ENCODE data around the gene ZNF217.
A peak's percentile ranks its signal among the peaks of the same experiment; 100 is the strongest.
"Not testable (repeated sequence)": the region's sequence is repeated elsewhere in the genome, so short reads cannot be mapped to it uniquely, and the experiment has no call there.

The ZNF217 gene

DNA sequence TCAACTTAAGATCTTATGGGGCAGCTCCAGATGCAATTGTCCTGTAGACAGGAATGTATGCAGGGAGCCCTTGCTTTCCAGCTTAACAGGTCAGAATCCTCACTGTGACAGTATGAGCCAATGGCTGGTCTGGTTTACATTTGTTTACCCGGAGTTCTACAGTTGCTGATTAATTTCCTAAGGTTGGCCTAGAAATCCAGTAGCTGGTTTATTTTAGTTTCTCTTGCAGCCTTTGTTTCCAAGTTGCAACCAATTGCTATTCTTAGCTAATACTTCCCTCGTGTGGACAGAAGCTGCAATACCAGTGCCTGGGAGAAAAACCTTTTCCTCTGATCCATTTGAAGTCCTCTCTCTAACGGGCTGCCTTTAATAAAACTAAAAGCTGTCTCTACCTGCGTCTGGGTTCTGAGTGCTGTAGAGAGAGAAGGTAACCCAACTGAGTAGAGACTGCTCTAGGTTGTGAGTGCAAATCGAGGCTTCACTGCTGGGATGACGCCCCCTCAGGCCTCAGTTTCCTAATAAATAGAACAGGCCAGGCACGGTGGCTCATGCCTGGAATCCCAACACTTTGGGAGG, 45.9 kb downstream of the ZNF217 start:
- TF ChIP-seq, protein P1, sequence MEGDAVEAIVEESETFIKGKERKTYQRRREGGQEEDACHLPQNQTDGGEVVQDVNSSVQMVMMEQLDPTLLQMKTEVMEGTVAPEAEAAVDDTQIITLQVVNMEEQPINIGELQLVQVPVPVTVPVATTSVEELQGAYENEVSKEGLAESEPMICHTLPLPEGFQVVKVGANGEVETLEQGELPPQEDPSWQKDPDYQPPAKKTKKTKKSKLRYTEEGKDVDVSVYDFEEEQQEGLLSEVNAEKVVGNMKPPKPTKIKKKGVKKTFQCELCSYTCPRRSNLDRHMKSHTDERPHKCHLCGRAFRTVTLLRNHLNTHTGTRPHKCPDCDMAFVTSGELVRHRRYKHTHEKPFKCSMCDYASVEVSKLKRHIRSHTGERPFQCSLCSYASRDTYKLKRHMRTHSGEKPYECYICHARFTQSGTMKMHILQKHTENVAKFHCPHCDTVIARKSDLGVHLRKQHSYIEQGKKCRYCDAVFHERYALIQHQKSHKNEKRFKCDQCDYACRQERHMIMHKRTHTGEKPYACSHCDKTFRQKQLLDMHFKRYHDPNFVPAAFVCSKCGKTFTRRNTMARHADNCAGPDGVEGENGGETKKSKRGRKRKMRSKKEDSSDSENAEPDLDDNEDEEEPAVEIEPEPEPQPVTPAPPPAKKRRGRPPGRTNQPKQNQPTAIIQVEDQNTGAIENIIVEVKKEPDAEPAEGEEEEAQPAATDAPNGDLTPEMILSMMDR (conservative IDR thresholded peaks at IDR 0.05; ENCODE audit: low read length): peak; percentile 95
- peak; percentile 74 for DNase-seq (ENCODE audit: low read depth)
- H3K4me3 ChIP-seq (ENCODE audit: low read length): no peak overlapping the region

- H3K4me3 ChIP-seq (ENCODE audit: low read length): no peak overlapping the region
- TF ChIP-seq, protein P1 (conservative IDR thresholded peaks at IDR 0.05; ENCODE audit: low read length): no peak
- DNase-seq (ENCODE audit: low read depth): no peak
These were observed 54.1 kb downstream of the ZNF217 start for GRCh38 chr20:53539516-53539915.

DNA sequence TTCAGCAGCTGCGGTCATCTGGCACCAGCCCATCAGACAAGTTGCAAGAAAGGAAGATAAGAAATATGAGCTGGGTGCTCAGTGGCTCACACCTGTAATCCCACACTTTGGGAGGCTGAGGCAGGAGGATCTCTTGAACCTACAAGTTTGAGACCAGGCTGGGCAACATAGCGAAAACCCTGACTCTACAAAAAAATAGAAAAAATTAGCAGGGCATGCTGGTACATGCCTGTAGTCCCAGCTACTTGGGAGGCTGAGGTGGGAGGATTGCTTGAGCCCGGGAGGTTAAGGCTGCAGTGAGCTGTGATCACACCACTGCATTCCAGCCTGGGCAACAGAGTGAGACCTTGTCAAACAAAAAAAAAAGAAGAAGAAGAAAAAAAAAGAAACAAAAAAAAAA, 57.3 kb downstream of the ZNF217 start:
- H3K4me3 ChIP-seq (ENCODE audit: low read length); DNase-seq (ENCODE audit: low read depth): not testable (repeated sequence)

DNA sequence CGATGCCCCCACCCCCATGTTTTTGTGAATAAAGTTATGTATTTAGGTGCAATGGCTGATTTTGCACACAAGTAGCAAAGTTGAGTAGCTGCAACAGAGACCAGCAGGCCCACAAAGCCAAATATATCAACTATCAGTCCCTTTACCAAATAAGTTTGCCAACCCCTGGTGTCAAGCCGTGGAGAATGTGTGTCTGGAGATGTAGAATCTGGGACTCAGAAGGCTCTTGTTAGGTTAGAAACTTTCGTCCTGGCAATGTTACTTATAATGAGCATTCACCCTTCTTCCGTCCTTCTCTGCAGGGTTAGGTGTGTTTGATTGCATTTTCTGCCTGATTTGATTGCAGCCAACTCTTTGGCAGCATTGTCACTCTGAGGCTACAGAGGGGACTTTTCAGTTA, 57.8 kb downstream of the ZNF217 start:
- DNase-seq (ENCODE audit: low read depth): no peak
- H3K4me3 ChIP-seq (ENCODE audit: low read length): no peak overlapping the region
- TF ChIP-seq, protein P1 (conservative IDR thresholded peaks at IDR 0.05; ENCODE audit: low read length): no peak

GRCh38 chr20:53534037-53534436, 59.6 kb downstream of the ZNF217 start:
- TF ChIP-seq, protein P1 (conservative IDR thresholded peaks at IDR 0.05; ENCODE audit: low read length): no peak
- H3K4me3 ChIP-seq (ENCODE audit: low read length): no peak overlapping the region
- no peak for DNase-seq (ENCODE audit: low read depth)

GRCh38 chr20:53533500-53533899, 60.1 kb downstream of the ZNF217 start:
- TF ChIP-seq, protein P1 (conservative IDR thresholded peaks at IDR 0.05; ENCODE audit: low read length): no peak
- no peak for DNase-seq (ENCODE audit: low read depth)
- no peak overlapping the region for H3K4me3 ChIP-seq (ENCODE audit: low read length)

DNA sequence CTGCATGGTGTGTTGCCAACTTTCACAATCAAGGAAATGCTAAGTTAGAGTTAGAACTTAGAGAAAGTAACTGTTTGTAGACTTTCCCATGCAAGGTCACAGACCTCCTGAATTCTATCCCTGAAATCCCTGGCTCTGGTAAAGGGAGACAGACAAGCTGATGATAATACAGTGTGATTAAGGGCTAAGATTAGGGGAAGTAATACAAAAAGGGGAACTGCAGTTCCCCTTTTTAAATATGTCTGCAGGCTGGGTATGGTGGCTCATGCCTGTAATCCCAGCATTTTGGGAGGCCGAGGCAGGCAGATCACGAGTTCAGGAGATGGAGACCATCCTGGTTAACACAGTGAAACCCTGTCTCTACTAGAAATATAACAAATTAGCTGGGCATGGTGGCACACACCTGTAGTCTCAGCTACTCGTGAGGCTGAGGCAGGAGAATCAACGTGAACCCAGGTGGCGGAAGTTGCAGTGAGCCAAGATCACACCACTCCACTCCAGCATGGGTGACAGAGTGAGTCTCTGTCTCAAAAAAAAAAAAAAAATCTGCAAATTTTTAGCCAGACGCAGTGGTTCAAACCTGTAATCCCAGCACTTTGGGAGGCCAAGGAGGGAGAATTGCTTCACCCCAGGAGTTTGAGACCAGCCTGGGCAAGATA, 60.9 kb downstream of the ZNF217 start:
- H3K4me3 ChIP-seq (ENCODE audit: low read length); DNase-seq (ENCODE audit: low read depth): not testable (repeated sequence)

DNA sequence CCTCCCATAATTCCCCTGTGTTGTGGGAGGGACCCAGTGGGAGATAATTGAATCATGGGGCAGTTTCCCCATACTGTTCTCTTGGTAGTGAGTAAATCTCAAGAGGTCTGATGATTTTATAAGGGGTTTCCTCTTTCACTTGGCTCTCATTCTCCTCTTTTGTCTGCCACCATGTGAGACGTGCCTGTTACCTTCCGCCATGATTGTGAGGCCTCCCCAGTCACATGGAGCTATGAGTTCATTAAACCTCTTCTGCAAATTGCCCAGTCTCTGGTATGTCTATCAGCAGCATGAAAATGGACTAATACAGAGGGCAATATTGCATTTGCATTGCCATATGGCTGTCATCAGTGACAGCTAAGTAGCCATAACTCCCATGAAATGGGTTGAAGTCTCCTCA, 63.2 kb downstream of the ZNF217 start:
- no peak overlapping the region for H3K4me3 ChIP-seq (ENCODE audit: low read length)
- TF ChIP-seq, protein P1 (conservative IDR thresholded peaks at IDR 0.05; ENCODE audit: low read length): no peak
- no peak for DNase-seq (ENCODE audit: low read depth)

Measured in AG10803 (cell line).